ENCODE measurements around the gene ZMYM1. TPM values are rescaled to one million over a fixed set of nuclear protein-coding genes. Genes with fewer than 3 reads are reported as not detected.
A peak's percentile ranks its signal among the peaks of the same experiment; 100 is the strongest.

The ZMYM1 gene
- total RNA-seq, 1 donor from 2014 or later, result 7.8 TPM

DNA sequence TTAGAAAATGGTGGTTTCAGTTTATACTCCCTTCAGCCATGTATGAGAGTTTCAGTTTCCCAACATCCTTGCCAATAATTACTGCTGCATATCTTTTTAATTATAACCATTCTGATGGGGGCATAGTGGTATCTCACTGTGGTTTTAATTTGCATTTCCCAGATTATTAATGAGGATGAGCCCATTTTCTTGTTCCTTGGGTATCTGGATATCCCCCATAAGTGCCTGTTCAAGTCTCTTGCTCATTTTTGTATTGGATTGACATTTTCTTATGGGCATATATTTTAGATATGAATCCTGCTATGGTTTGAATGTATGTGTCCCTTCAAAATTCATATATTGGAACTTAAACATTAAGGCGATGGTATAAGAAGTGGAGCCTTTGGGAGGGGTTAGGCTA, 45.8 kb upstream of the ZMYM1 start:
- TF ChIP-seq, protein P1, sequence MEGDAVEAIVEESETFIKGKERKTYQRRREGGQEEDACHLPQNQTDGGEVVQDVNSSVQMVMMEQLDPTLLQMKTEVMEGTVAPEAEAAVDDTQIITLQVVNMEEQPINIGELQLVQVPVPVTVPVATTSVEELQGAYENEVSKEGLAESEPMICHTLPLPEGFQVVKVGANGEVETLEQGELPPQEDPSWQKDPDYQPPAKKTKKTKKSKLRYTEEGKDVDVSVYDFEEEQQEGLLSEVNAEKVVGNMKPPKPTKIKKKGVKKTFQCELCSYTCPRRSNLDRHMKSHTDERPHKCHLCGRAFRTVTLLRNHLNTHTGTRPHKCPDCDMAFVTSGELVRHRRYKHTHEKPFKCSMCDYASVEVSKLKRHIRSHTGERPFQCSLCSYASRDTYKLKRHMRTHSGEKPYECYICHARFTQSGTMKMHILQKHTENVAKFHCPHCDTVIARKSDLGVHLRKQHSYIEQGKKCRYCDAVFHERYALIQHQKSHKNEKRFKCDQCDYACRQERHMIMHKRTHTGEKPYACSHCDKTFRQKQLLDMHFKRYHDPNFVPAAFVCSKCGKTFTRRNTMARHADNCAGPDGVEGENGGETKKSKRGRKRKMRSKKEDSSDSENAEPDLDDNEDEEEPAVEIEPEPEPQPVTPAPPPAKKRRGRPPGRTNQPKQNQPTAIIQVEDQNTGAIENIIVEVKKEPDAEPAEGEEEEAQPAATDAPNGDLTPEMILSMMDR (IDR thresholded peaks at IDR 0.05; ENCODE audit: borderline replicate concordance), result no peak
- H3K9me3 ChIP-seq (replicated peaks), result peaks cover 22% of the 10 kb centered on the region
- no peaks in the 10 kb centered on the region for H3K27me3 ChIP-seq (ENCODE audit: low read depth)
- intact Hi-C loops (cut with micrococcal nuclease), result no loop called here
- DNase-seq, result no peak
- peaks cover 29% of the 10 kb centered on the region for H3K4me1 ChIP-seq
- H3K36me3 ChIP-seq, result no peaks in the 10 kb centered on the region
- H3K27ac ChIP-seq (replicated peaks), result no peak overlapping the region
- no peak overlapping the region for H3K4me3 ChIP-seq

DNA sequence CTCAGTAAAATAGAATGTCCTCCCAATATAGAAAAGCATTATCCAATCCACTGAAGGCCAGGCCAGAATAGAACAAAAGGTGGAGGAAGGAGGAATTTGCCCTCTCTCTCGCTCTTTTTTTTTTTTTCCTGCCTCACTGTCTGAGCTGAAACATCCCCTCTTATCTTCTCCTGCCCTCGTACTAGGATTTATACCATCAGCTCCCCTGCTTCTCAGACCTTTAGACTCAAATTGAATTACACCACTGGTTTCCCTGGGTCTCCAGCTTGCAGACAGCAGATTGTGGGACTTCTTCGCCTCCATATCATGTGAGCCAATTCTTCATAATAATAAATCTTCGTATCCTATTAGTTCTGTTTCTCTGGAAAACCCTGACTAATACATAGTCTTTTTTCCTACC, 42.6 kb upstream of the ZMYM1 start:
- Histone ChIP-seq H3K4me1 (no peaks in the 10 kb centered on the region), H3K27me3 (ENCODE audit: low read depth) (no peaks in the 10 kb centered on the region), H3K4me3 (no peak overlapping the region), H3K27ac (replicated peaks) (no peak overlapping the region), H3K9me3 (replicated peaks) (peaks cover 22% of the 10 kb centered on the region), H3K36me3 (no peaks in the 10 kb centered on the region)
- intact Hi-C loops (cut with micrococcal nuclease), result no loop called here
- DNase-seq, result no peak
- TF ChIP-seq, protein P1 (IDR thresholded peaks at IDR 0.05; ENCODE audit: borderline replicate concordance), result no peak

DNA sequence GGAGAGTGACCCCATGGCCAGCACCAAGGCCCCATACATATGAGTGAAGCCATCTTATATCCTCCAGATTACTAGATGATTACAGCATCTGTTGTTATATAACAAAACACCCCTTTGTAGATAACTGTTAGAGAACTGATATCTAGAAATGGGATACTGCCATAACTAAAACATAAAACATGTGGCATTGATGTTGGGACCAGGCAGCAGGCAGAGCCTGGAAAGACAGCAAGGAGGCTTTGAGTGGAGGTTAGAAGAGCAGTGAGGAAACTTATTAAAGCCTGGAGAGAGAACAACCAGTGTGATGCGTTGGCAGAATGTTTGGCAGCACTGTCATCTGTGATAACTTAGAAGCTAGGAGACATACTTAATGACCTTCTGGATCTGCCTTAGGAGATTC, 42.0 kb upstream of the ZMYM1 start:
- TF ChIP-seq, protein P1 (IDR thresholded peaks at IDR 0.05; ENCODE audit: borderline replicate concordance), result no peak
- Histone ChIP-seq H3K4me3 (no peak overlapping the region), H3K27me3 (ENCODE audit: low read depth) (no peaks in the 10 kb centered on the region), H3K36me3 (no peaks in the 10 kb centered on the region), H3K27ac (replicated peaks) (no peak overlapping the region), H3K9me3 (replicated peaks) (peaks cover 20% of the 10 kb centered on the region), H3K4me1 (no peaks in the 10 kb centered on the region)
- intact Hi-C loops (cut with micrococcal nuclease), result no loop called here
- DNase-seq, result no peak

DNA sequence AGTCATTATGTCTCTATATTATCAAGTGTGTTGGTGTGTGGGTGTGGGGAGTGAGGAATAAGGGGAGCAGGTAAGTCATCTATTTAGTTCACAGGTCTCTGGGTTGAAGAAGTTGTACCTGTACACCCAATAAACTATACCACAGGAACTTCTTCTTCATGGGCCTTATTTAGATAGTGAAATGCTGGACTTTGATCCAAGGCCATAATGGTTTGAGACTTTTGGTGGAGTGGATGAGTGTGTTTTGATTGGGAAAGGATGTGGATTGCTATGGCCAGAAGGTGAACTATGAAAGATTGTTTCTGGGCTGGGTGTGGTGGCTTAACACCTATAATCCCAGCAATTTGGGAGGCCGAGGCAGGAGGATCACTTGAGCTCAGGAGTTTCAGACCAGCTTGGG, 40.5 kb upstream of the ZMYM1 start:
- TF ChIP-seq, protein P1 (IDR thresholded peaks at IDR 0.05; ENCODE audit: borderline replicate concordance), result no peak

DNA sequence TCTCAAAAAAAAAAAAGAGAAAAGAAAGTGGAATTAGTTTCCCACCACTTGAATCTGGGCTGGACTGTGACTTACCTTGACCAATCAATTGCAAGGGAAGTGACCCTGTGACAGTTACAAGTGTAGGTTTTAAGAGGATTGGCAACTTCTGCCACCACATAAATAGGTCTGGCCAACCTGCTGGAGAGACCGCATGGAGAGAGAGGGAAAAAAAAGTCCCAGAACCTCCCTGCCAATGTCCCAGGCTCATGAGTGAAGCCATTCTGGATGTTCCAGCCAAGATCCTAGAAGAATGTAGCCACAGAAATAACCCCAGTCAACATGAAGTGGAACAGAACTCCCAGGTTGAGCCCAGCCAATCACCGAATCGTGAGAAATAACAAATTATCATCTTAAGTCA, 35.7 kb upstream of the ZMYM1 start:
- DNase-seq, result no peak
- H3K36me3 ChIP-seq, result no peaks in the 10 kb centered on the region
- H3K27me3 ChIP-seq (ENCODE audit: low read depth), result no peaks in the 10 kb centered on the region
- TF ChIP-seq, protein P1 (IDR thresholded peaks at IDR 0.05; ENCODE audit: borderline replicate concordance), result no peak
- intact Hi-C loops (cut with micrococcal nuclease), result no loop called here
- H3K4me1 ChIP-seq, result no peaks in the 10 kb centered on the region
- H3K4me3 ChIP-seq, result no peak overlapping the region
- peak overlapping the region; percentile 36 for H3K27ac ChIP-seq (replicated peaks)
- no peaks in the 10 kb centered on the region for H3K9me3 ChIP-seq (replicated peaks)

More for the DNA sequence above, 40.5 kb upstream of the ZMYM1 start:
- DNase-seq, result no peak
- Histone ChIP-seq H3K27me3 (ENCODE audit: low read depth) (no peaks in the 10 kb centered on the region), H3K4me3 (no peak overlapping the region), H3K9me3 (replicated peaks) (peaks cover 5% of the 10 kb centered on the region), H3K36me3 (no peaks in the 10 kb centered on the region), H3K4me1 (no peaks in the 10 kb centered on the region), H3K27ac (replicated peaks) (no peak overlapping the region)
- intact Hi-C loops (cut with micrococcal nuclease), result no loop called here

DNA sequence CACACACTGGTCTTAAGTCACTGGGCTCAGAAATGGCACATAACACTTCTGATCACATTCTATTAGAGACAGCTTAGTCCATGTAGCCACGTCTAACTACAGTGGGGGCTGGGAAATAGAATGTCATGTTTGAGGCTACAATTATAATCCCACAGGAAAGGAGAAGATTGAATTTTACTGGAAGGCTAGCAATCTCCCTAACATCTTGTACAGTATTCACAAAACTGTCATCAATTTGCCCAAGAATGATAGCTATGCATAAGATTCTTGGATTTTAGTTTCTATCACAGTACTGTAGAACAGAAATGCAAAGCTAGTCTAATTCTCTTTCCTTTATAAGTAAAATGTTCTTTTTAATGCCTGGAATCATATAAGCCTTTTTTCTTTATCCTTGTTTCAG, 34.8 kb upstream of the ZMYM1 start:
- no peak for DNase-seq
- Histone ChIP-seq H3K27ac (replicated peaks) (no peak overlapping the region), H3K9me3 (replicated peaks) (no peaks in the 10 kb centered on the region), H3K4me1 (no peaks in the 10 kb centered on the region), H3K4me3 (no peak overlapping the region), H3K27me3 (ENCODE audit: low read depth) (no peaks in the 10 kb centered on the region), H3K36me3 (no peaks in the 10 kb centered on the region)
- intact Hi-C loops (cut with micrococcal nuclease), result no loop called here
- TF ChIP-seq, protein P1 (IDR thresholded peaks at IDR 0.05; ENCODE audit: borderline replicate concordance), result no peak

Measured in left ventricle myocardium inferior (tissue), 1 donor.